Naive B cell (primary cell): ENCODE measurements around the gene ANKLE1. TPM values are rescaled to one million over a fixed set of nuclear protein-coding genes. Genes with fewer than 3 reads are reported as not detected.
A peak's percentile ranks its signal among the peaks of the same experiment; 100 is the strongest.

ENCODE experiments used
- ATAC-seq, 2 donors: fragments of 150-1000 bp; cut with Tn5 transposase; 2 replicates each; pipeline ENCODE4 v1.10.0; 2021; ENCODE audit warnings: low read depth in 2 of 2, mild to moderate bottlenecking in 2 of 2, moderate library complexity in 2 of 2
- DNase-seq: peaks from one replicate; pipeline ENCODE4 v3.0.0; 2022
- H3K27ac Mint-ChIP-seq, 6 donors: one replicate each; pipeline ENCODE4 v1.8.0; 2020 to 2022; ENCODE audit warnings: mild to moderate bottlenecking in 6 of 6, mixed read lengths in 6 of 6, moderate library complexity in 5 of 6, inconsistent platforms in 2 of 6
- H3K27me3 Mint-ChIP-seq, 3 donors: one replicate each; pipeline ENCODE4 v1.8.0; 2021 to 2022; ENCODE audit warnings: mixed read lengths in 3 of 3, mild to moderate bottlenecking in 1 of 3
- H3K36me3 Mint-ChIP-seq, 2 donors: one replicate each; pipeline ENCODE4 v1.8.0; 2020 to 2022; ENCODE audit warnings: mixed read lengths in 2 of 2, inconsistent platforms in 1 of 2, mild to moderate bottlenecking in 1 of 2
- H3K4me1 Mint-ChIP-seq, 3 donors: one replicate each; pipeline ENCODE4 v1.8.0; 2020 to 2022; ENCODE audit warnings: mixed read lengths in 3 of 3, inconsistent platforms in 1 of 3, mild to moderate bottlenecking in 1 of 3, moderate library complexity in 1 of 3
- H3K4me3 Mint-ChIP-seq, 8 donors: one replicate each; pipeline ENCODE4 v1.8.0; 2020 to 2022; ENCODE audit warnings: mild to moderate bottlenecking in 8 of 8, mixed read lengths in 8 of 8, moderate library complexity in 8 of 8, inconsistent platforms in 2 of 8
- H3K9me3 Mint-ChIP-seq, 7 donors: one replicate each; pipeline ENCODE4 v1.8.0; 2020 to 2022; ENCODE audit warnings: mixed read lengths in 7 of 7, mild to moderate bottlenecking in 5 of 7, inconsistent platforms in 2 of 7, moderate library complexity in 1 of 7
- polyA plus RNA-seq, 6 donors: library from polyadenylated mRNA; unstranded; fragments of 300-500 nt; fragmentation: Illumina TruSeq; gene quantifications; one replicate each; pipeline ENCODE4 v1.2.3, GENCODE V29; 2021; ENCODE audit warnings: low read depth in 6 of 6

Gene ANKLE1
- polyA plus RNA-seq, 6 donors from 2014 or later, result 1.6 to 3.1 (median 1.9) TPM; not detected in 1

DNA sequence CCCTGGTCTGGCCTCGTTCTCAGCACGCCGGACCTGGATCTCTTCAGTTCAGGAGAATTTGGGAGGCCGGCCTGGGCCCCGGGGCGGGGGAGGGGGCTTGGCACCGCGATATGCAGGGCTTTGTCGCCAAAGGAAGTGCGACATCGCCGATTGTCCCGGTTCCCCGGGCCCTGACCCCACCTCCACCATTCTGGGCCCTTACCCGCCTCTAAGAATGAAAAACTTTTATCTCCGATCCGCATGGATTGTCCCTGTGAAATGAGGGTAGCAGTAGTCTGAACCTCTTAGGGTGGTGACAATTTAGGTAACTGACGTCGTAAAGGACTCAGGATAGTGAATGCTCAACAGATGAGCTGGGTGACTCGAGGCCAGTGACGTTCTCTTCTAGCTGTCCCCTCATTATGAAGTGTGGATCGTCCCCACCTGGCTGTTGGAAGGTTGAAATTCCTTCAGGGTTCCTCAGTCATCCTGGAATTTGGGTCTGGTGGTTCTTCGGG is 28.3 kb downstream of the ANKLE1 start:
- Mint-ChIP-seq H3K9me3 (no peaks in the 10 kb centered on the region), H3K27ac (peak overlapping the region; percentile 92 to 97 (median 94)), H3K4me3 (peak overlapping the region; percentile 92 to 99 (median 98)), H3K36me3 (no peaks in the 10 kb centered on the region), H3K4me1 (peaks cover 26 to 56% (median 50%) of the 10 kb centered on the region in 3 donors), H3K27me3 (no peaks in the 10 kb centered on the region)
- DNase-seq (no peak), ATAC-seq (no peak)

DNA sequence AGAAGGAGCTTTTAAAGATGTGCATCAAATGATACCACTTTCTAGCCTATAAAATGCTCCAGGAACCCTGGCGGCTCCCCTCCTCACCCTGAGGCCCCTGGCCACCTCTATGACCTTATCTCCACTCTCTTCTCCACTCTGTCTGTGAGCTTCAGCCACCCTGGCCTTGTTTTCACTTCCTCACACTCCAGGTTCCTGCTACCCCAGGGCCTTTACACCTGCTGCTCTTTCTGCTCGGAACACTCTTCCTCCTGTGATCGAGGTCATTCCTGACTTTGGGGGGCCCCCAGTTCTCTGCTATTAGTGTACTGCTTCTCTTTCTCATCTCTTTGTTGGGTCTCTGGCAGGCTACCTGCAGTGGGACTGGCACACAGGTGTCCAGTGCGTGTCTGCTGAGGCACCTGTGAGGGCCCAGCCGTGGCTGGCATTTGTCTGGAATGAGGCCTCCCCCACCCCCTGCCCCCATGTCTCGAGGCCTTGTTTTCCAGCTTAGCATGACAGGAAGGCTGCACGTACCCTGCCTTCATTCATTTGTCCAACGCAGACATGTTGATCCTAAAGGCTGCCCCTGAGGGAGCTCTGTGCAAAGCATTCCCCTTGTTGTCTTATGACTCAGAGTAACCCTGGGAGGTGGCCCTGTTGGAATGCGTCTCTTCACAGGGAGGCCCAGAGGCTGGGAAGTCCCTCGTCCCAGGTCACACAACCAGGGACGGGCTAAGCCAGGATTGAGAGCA is 29.9 kb downstream of the ANKLE1 start:
- ATAC-seq, result no peak
- H3K9me3 Mint-ChIP-seq, result no peaks in the 10 kb centered on the region
- H3K36me3 Mint-ChIP-seq, result peaks cover 0 to 7% of the 10 kb centered on the region in 2 donors
- H3K27me3 Mint-ChIP-seq, result no peaks in the 10 kb centered on the region
- H3K4me3 Mint-ChIP-seq, result peak overlapping the region in 7 of 8 donors; percentile 42 to 95 (median 75)
- no peak overlapping the region for H3K27ac Mint-ChIP-seq
- no peak for DNase-seq
- H3K4me1 Mint-ChIP-seq, result peaks cover 27 to 46% (median 45%) of the 10 kb centered on the region in 3 donors

DNA sequence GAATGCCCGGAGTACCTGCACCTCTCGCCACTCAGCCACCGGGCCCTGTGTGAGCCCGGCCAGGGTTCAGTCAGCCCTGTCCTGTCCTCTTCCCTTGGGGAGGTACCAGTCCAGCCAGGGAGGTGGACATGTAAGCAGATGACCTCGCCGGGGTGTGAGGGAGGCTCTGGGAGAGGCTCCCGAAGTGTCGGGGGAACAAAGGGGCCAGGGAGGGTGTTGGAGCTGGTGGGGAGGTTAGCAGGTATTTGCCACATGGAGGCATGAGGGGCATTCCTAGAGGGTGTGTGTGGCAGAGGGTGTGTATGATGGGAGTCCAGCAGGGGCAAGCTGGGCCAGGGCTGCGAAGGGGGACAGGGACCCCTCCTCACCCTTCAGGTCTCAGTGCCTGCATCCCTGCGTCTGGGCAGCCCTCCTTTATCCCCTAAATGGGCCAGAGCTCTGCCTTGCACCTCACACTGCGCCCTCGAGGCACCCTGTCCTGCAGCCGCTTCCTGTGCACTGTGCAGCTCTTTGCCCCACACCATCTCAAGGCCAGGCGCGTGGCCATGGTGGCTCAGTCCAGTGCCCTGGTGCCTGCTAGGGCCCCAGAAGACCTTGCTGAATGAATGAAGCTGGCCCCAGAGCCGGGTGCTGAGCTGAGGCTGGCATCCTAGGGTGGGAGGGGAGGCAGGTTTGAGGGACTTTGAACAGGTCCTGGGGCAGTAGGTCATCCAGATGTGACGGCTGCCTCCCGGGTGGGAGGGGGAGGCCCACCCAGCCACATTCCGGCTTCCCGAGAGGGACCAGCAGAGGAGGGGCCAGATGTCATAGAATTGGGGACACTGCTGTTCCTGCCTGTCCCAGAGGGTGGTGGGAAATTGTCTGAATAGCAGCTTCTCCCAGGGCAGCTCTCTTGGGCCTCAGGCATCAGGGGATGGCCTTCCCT is 30.8 kb downstream of the ANKLE1 start:
- H3K4me1 Mint-ChIP-seq, result peaks cover 27 to 46% (median 37%) of the 10 kb centered on the region in 3 donors
- peaks cover 0 to 7% of the 10 kb centered on the region in 2 donors for H3K36me3 Mint-ChIP-seq
- no peak for ATAC-seq
- no peaks in the 10 kb centered on the region for H3K9me3 Mint-ChIP-seq
- no peak overlapping the region for H3K27ac Mint-ChIP-seq
- peak overlapping the region in 3 of 8 donors; percentile 30 to 79 (median 35) for H3K4me3 Mint-ChIP-seq
- DNase-seq, result no peak
- H3K27me3 Mint-ChIP-seq, result no peaks in the 10 kb centered on the region

DNA sequence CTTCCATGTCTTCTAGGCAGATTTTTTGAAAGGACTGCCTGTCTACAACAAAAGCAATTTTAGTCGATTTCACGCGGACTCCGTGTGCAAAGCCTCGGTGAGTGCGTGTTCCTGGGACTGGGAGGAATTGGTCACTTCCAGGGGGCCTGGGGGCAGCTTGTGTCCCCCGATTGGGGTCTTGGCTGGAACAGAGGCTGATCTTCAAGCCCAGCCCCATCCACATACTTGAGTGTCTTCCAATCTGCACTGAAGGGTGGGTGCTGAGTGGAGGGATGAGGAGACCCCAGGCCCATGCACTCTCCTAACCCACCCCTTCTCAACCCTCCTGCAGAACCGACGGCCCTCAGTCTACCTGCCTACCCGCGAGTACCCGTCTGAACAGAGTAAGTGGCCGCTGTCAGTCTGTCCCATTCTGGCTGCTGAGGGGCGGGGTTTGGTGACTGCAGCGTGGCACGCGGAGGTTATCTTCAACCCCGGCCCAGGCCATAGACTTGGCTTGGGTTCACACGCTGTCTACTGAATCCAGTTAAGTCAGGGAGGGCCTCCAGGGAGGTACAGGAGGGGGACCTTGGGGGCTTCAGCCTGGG is 32.4 kb downstream of the ANKLE1 start:
- Mint-ChIP-seq H3K9me3 (no peaks in the 10 kb centered on the region), H3K36me3 (peaks cover 0 to 7% of the 10 kb centered on the region in 2 donors), H3K27me3 (no peaks in the 10 kb centered on the region), H3K4me1 (peaks cover 18 to 37% (median 25%) of the 10 kb centered on the region in 3 donors), H3K4me3 (peak overlapping the region in 1 of 8 donors; percentile 67), H3K27ac (no peak overlapping the region)
- ATAC-seq (no peak), DNase-seq (no peak)

DNA sequence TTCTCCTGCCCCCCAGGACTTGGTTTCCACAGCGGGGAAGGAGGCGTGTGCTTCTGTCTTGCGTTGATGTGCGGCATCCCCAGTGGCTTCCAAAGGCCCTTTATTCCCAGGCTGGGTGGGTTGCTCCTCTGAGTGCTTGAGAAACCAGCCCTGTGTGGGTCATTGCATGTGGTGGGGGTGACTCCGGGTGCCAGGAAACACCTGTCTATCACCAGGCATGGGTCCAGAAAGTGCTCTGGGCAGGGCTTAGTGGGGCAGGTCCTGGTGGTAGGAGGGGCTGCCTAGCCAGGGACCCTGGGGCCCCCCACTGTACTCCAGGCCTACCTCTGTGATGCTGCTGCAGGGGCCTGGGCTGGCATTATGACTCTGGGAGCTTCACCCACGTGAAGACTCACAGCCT is 37.3 kb downstream of the ANKLE1 start:
- peaks cover 8 to 21% of the 10 kb centered on the region in 2 donors for H3K36me3 Mint-ChIP-seq
- no peaks in the 10 kb centered on the region for H3K9me3 Mint-ChIP-seq
- H3K27me3 Mint-ChIP-seq, result no peaks in the 10 kb centered on the region
- DNase-seq, result no peak
- H3K27ac Mint-ChIP-seq, result no peak overlapping the region
- no peak overlapping the region for H3K4me3 Mint-ChIP-seq
- H3K4me1 Mint-ChIP-seq, result peaks cover 3 to 10% (median 10%) of the 10 kb centered on the region in 3 donors
- no peak for ATAC-seq

DNA sequence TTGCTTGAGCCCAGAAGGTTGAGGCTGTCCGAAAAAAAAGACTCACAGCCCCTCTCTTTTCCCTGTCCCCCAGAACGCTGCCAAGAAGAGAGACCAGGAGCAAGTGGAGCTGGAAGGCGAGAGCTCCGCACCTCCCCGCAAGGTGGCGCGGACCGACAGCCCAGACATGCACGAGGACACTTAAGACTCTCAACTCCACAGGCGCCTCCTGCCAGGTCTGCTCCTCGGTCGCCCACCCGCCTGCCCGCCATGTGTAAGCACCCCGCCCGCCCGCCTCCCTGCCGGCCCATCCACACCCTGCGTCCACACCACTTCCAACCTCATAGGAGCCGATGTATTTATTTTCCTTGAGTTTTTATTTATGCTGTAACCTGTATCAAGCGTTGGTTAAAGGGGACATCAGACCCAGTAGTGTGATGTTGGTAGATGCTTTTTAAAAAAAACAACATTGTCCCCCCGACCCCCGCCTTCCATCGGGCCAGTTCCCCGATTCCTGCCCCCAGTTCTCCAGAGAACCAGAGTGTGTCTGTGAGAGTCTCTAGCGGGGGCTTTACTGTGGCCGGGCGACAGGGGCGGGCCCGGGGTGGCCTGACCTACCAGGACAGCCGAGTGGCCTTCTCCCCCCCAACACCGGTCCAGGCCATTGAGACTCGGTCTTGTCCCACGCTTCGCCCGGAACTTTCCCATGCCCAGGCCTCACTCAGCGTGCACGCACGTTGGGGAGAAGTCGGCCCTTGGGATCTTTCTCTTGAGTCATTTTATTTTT is 38.0 kb downstream of the ANKLE1 start:
- DNase-seq (no peak), ATAC-seq (no peak)
- Mint-ChIP-seq H3K4me1 (peaks cover 0 to 10% (median 10%) of the 10 kb centered on the region in 3 donors), H3K36me3 (peaks cover 8 to 21% of the 10 kb centered on the region in 2 donors), H3K4me3 (no peak overlapping the region), H3K27me3 (no peaks in the 10 kb centered on the region), H3K9me3 (no peaks in the 10 kb centered on the region), H3K27ac (peak overlapping the region in 1 of 6 donors; percentile 73)

DNA sequence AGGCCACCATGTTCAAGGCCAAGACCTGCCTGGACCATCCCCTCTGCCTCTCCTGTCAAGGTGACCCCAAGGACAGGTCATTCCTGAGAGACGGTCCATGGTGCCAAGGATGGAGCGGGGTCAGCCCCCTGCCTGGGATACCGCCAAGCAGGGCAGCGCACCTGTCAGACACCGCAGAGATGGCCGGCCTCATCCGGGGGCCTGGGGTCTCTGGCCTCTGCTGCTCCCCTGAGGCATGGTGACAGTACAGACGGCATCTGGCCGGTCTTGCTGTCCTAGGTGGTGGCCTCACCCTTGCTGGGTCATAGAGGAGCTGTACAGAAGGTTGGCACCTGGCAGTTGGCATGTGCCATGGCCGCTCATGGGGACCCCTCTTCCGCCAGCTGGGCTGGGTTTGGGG is 38.7 kb downstream of the ANKLE1 start:
- Mint-ChIP-seq H3K27me3 (no peaks in the 10 kb centered on the region), H3K4me3 (no peak overlapping the region), H3K9me3 (no peaks in the 10 kb centered on the region), H3K4me1 (peaks cover 0 to 10% (median 10%) of the 10 kb centered on the region in 3 donors), H3K27ac (no peak overlapping the region), H3K36me3 (peaks cover 8 to 21% of the 10 kb centered on the region in 2 donors)
- DNase-seq (no peak), ATAC-seq (no peak)

DNA sequence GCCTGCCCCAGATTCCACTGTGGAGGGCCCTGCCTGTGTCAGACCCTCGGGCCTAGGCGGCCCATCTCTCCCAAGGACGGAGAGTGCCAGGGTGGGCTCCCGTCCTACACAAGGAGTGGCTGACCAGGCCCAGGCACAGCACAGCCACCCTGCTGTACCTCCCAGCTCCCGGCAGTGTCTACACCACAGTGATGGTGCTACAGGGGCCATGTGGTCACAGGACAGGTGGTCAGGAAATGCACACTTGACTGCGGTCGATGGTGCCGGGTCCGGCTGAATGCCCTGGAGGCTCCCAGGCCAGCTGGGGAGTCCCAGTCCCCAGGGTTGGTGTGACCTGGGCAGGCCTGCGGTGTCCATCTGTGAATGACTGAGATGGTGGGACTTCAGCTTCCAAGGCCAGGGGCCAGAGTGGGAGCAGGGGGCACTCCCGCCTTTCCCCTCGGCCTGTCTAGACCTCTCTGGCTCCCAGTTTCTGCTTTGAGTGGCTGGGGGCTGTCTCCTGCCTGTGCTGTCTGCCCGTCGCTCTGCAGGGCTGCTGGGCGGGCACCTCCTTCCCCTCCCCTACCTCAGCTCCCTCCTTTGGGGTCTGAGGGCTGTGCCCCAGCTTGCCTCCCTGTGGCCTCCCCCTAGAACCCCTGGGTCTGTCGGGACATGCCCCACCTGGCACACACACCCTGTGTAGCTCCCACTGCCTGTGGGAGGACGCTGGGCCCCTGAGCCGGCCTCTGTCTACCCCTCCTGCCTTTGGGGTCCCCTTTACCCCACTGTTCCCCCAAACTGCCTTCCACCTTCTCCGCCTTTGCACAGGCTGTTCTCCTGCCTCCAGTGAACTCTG is 40.2 kb downstream of the ANKLE1 start:
- H3K9me3 Mint-ChIP-seq, result no peaks in the 10 kb centered on the region
- ATAC-seq (no peak), DNase-seq (no peak)
- no peak overlapping the region for H3K4me3 Mint-ChIP-seq
- H3K36me3 Mint-ChIP-seq, result peaks cover 8 to 14% of the 10 kb centered on the region in 2 donors
- peaks cover 0 to 9% (median 7%) of the 10 kb centered on the region in 3 donors for H3K4me1 Mint-ChIP-seq
- no peaks in the 10 kb centered on the region for H3K27me3 Mint-ChIP-seq
- H3K27ac Mint-ChIP-seq, result no peak overlapping the region

DNA sequence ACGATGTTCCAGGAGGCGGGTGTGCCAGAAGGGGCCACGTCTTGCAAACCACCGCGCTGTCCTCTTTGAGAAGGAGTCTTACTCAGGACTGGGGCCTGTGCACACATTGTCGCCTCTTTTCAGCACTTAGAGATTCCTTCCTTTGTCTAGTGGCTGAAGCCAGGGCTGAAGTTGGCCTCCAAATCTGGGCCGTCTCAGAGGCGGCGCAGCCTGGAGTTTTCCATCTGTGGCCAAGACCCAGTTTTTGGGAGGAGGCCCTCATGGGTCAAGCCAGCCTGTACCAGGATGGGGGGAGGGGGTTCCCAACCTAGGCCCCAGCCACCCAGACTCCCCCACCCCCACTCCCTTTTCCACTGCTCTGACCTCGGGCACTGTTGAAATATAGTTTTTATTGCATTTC is 41.2 kb downstream of the ANKLE1 start:
- Mint-ChIP-seq H3K9me3 (no peaks in the 10 kb centered on the region), H3K4me1 (peaks cover 0 to 11% (median 9%) of the 10 kb centered on the region in 3 donors), H3K36me3 (peaks cover 8 to 14% of the 10 kb centered on the region in 2 donors), H3K27me3 (no peaks in the 10 kb centered on the region), H3K4me3 (peak overlapping the region in 3 of 8 donors; percentile 47 to 77 (median 63)), H3K27ac (no peak overlapping the region)
- DNase-seq (no peak), ATAC-seq (no peak)

DNA sequence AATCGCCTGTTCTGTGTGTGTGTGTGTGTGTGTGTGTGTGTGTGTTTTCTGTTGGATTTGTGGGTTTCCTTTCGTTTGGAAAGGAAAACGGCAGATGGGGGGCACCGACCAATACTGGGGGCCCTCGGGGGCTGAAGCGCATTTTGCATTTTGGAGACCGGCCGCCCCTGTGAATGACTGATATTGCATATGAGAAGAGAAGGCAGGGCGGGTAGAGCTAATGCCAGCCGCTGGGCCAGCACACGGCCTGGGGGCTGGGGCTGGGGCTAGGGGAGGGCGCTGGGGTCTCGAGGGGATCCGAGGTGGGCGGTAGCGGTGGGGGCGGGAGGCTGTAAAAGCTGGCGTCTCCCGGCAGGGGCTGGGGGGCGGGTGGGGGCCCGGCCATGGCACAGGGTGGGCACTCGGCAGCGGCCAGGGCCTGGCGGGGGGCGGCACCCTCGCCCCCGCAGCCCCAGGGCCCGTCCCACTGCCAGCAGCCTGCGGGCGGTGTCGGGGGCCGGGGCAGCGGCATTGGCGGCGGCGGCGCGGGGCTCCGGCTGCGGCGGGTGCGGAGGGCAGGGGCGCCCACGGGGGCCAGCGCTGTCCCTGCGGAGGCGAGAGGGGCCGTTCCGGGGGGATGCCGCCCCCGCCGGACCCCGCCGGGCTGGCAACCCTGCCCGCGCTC is 41.7 kb downstream of the ANKLE1 start:
- Mint-ChIP-seq H3K36me3 (peaks cover 8 to 14% of the 10 kb centered on the region in 2 donors), H3K4me3 (peak overlapping the region in 3 of 8 donors; percentile 47 to 77 (median 63)), H3K4me1 (peaks cover 0 to 12% (median 11%) of the 10 kb centered on the region in 3 donors), H3K9me3 (no peaks in the 10 kb centered on the region), H3K27ac (peak overlapping the region in 1 of 6 donors; percentile 81), H3K27me3 (no peaks in the 10 kb centered on the region)
- ATAC-seq, result no peak
- no peak for DNase-seq

DNA sequence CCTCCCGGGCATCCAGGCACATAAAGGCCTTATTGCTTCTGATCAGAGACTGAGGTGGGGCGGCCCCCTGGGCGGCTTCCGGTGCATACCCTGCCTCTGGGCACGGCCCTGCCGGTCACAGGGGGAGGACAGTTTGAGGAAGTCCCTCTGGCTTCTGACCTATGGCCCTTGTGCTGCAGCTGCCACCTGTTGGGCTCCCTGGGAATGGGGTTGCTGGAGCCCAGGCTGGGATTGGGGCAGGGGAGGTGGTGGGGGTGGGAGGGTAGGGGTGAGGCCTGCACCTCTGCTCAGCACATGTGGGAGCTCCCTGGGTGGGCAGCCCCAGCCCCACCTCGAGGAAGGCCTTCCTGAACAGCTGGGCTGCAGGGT is 42.2 kb downstream of the ANKLE1 start:
- no peaks in the 10 kb centered on the region for H3K9me3 Mint-ChIP-seq
- H3K27ac Mint-ChIP-seq, result peak overlapping the region in 1 of 6 donors; percentile 7
- H3K27me3 Mint-ChIP-seq, result no peaks in the 10 kb centered on the region
- no peak for DNase-seq
- peak overlapping the region in 1 of 8 donors; percentile 26 for H3K4me3 Mint-ChIP-seq
- H3K36me3 Mint-ChIP-seq, result peaks cover 8 to 14% of the 10 kb centered on the region in 2 donors
- no peak for ATAC-seq
- H3K4me1 Mint-ChIP-seq, result peaks cover under 1 to 12% (median 11%) of the 10 kb centered on the region in 3 donors
